CD4-positive, alpha-beta T cell treated with Interleukin-17A for 1 hour (primary cell): ENCODE data around the gene PLEKHM1.
A peak's percentile ranks its signal among the peaks of the same experiment; 100 is the strongest.

Experiments
- DNase-seq: peaks from one replicate; pipeline ENCODE4 v3.0.0-alpha.2; 2020

The PLEKHM1 gene

GRCh38 chr17:45426561-45426960 is 64.0 kb downstream of the PLEKHM1 start:
- DNase-seq = no peak

- DNase-seq = no peak
Measured at GRCh38 chr17:45425984-45426413, 64.5 kb downstream of the PLEKHM1 start.

DNA sequence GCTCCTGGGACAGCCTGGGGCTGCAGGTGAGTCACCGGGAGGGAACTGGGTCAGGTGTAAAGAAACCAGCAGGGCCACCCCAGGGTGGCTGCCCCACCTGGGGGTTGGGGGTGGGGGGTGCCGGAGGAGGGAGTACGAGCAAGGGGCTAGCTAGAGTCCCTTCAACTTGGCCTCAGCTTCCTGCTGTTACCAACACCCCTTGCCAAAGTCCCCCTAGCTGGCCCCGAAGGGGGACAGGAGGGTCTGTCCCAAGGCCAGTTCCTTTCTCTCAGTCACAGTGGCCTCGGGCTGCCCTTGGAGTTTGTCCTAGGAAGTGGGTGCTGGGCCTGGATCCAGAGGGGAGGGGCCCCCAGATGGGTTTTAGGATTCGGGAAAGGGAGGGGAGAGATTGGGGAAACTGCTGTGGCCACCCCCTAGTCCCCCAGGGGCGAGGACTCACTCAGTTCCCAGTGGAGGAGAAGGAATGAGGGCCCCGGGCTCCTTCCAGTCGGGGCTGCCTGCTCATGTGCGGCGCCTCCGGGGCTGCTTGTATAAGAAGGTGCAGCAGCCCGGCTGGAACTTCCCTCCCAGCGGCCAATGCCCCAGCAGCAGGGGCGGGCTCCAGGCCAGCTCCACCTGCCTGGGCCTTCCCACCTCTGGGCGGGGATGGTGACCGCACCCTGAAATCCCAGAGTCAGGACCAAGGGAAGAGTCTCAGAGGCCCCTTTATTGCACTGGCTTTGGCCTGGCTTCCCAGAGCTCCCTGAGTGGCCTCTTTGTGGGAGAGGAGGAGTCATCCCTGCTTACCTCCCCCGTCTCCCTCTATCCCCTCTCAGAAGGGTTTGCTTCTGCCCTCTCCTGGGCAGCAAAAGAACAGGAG is 65.2 kb downstream of the PLEKHM1 start:
- no peak for DNase-seq

DNA sequence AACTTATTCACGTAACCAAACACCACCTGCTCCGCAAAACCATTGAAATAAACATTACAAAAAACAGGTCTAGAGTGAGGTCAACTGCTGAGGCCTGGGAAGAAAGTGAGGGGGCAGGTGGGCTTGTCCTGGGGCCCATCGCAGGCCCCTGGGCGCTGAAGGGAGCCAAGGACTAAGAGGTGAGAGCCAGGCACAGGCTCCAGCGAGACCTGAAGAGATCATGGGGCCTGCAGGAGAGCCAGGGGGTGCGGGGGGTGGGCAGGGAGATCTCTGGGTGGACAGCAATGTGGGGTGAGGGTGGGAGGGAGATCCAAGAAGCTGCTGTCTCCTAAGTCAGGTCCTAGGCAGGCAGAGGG is 65.8 kb downstream of the PLEKHM1 start:
- no peak for DNase-seq

- no peak for DNase-seq
Measured at GRCh38 chr17:45423975-45424335, 66.6 kb downstream of the PLEKHM1 start.

- DNase-seq = no peak
Measured at GRCh38 chr17:45423304-45423974, 67.1 kb downstream of the PLEKHM1 start.

GRCh38 chr17:45414990-45415881 is 75.3 kb downstream of the PLEKHM1 start:
- DNase-seq = no peak

- no peak for DNase-seq
Measured at GRCh38 chr17:45413498-45413923, 77.0 kb downstream of the PLEKHM1 start.

DNA sequence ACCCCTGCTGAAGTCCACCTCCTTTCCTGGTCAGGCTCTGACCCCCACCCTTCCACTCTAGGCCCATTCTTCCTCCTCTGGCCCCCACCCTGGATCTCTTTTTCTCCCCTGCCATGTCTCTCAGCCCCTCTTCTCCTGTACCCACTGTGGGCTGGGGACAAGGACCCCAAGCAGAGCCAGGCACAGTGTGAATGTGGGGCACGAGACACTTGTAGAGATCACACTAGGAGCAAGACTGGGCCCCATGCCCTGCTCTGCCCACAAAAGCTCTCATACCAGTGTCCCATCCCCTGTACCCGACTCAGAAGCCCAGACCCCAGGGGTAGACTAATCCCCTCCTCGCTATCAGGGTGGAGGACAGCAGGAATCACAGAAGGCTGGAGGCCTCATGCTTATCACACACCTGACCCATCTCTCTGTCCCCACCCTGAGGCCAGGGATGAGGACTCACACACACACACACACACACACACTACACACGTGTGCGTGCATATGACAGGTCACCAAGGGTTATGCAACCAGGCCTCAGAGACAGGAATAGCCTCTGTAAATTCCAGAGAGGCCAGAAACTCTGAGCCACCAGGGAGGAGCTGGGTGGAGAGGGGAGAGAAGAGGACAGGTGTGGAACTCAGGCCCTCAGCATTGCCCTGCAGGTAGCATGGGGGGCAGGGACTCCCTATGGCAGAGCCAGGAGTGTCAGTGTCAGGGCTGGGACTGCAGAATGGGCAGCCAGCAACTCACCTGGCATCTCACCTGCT is 79.0 kb downstream of the PLEKHM1 start:
- DNase-seq = no peak

DNA sequence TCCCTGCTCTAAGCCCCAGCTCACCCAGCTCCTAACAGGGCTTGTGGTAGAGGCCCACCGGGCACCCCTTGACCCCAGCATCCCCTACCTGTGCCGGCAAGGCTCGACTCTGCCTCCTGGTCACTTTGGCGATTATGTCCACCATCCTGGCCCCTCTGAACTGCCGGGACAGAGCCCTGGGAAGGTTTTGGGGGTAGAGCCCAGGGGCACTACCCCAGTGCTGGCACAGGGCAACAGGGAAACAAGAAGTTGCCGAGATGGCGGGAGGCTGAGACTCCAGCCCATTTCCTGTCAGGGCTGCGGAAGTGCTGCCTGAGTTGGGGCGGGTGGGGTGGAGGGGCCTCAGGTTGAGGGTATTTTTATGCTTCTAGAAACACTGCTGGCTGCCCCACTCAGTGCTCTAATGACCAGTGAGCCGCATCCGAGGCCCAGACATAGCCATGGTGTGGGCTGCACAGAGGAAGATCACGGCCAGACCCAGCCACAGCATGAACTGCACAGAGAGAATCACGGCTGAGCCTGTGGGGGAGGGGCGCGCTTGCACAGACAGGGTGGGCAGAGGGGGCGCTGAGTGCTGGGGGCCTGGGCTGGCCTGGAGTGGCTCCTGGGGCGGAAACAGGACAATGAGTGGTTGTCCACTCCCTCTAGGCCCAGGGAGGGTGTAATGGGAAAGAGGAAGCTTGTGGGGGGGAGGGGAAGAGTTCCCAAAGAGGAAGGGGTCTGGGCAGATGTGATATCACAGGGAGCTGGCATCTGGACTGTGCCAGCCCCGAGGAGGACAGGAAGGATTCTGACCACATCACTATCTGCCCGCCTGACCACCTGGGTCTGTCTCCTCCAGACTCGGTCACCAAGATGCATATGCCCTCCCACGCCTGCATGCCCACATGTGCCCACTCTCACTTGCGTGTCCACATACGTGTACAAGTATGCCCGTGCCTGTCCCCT is 80.1 kb downstream of the PLEKHM1 start:
- peak; percentile 64 for DNase-seq

DNA sequence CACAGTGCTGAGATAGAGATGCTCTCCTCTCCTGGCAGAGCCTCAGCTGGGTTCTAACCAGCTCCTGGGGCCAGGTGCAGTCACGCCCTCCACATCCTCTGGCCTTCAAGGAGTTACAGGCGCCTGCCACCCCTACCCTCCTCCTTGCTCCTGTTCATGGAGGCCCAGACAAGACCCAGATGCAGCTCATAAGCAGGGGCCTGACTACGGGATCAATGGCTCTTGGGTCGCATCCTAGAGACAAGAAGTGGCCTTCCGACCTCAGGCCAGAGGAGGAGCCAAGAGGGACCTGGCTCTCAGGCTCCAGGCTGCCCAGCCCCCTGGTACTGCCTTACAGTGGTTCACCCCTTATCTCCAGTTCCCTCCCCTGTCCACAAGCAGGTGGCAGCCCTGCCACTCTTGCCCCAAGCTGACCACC is 80.9 kb downstream of the PLEKHM1 start:
- no peak for DNase-seq

- no peak for DNase-seq
Measured at GRCh38 chr17:45408611-45409421, 81.7 kb downstream of the PLEKHM1 start.

DNA sequence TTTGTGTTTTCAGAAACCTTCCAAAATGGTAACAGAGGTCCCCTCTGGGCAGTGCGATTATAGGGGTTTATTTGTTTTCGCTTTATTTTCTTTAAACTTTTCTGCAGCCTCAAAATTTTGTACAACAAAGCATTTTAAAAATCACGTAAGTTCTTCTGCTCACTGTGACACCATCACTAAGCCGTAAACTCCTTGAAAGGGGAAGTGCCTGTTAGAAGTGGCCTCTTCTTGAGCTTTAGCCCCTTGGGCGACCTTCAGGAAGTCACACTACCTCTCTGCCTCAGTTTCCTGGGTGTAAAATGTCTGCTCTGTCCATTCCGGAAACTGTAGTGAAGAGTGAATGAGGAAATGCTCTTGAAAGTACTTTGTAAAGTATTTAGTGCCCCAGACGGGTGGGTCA is 84.4 kb downstream of the PLEKHM1 start:
- no peak for DNase-seq

GRCh38 chr17:45405250-45406086 is 85.1 kb downstream of the PLEKHM1 start:
- no peak for DNase-seq

DNA sequence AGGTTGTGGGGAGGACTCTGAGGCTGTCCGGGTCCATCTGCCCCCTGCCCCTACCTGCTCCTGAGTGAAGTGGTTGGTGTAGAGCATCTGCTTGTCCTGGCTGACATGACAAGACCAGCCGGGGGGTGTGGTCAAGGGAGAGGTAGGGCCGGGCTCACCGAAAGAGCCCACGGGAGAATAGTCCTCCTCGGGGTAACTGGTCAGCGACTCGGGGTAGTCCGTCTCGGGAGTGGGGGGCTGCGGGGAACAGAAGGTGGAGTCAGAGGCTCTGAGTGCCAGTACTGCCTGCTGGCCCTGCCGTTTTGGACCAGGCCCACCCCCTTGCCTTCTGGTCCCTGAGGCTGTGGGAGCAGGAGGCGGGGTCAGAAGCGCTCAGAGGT is 85.7 kb downstream of the PLEKHM1 start:
- DNase-seq = no peak

- DNase-seq = no peak
Measured at GRCh38 chr17:45403906-45404490, 86.5 kb downstream of the PLEKHM1 start.

- no peak for DNase-seq
Measured at GRCh38 chr17:45402916-45403315, 87.6 kb downstream of the PLEKHM1 start.

DNA sequence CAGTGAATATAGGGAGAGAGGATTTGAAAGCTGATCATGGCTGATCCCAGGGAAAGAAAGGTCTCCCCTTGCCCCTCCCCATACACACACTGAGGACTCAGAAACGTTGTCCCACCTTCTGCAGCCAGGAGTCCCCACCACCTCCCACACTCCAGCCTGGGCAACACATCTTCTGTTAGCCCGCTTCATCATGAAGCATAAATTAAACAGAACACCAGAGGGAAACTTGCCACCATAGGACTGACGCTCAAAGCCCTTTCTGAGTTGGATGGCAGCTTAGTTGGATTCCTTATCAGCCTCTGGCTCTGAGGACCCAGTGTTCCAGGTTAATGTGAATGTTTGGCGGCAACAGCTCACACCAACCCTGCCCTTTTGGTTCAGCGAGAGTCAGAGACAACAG is 91.7 kb downstream of the PLEKHM1 start:
- no peak for DNase-seq

GRCh38 chr17:45397796-45398195 is 92.7 kb downstream of the PLEKHM1 start:
- no peak for DNase-seq
